ENCODE results near the gene MAP2.

- TF ChIP-seq CTCF (IDR thresholded peaks at IDR 0.05) (no peak), POLR2AphosphoS5 (IDR thresholded peaks at IDR 0.05) (no peak)
Observed at GRCh38 chr2:209401788-209402187, 22.1 kb upstream of the MAP2 start.
